GM12878 (cell line): ENCODE measurements around the gene THOC6. TPM values are rescaled to one million over a fixed set of nuclear protein-coding genes. Genes with fewer than 3 reads are reported as not detected.

ENCODE experiments used
- EED ChIP-seq: sonication (generic); IDR thresholded peaks from 2 replicates; pipeline ENCODE4 v1.6.1; 2016; ENCODE audit warnings: antibody characterized with exemption, low read depth
- MTA2 ChIP-seq: fragments of 450-650 bp; IDR thresholded peaks from 2 replicates; pipeline ENCODE4 v1.6.1; 2016; ENCODE audit warnings: low read depth, mild to moderate bottlenecking, moderate library complexity
- MTA3 ChIP-seq: IDR thresholded peaks from 2 replicates; pipeline ENCODE4 v1.6.1; 2012; ENCODE audit warnings: low read length, inconsistent platforms, borderline replicate concordance
- MXI1 ChIP-seq: fragments of 150-350 bp; IDR thresholded peaks from 2 replicates; pipeline ENCODE4 v1.6.1; 2011; ENCODE audit warnings: low read depth, mild to moderate bottlenecking, inconsistent platforms, low read length, improper control_type of control experiment
- NFYB ChIP-seq: IDR thresholded peaks from 2 replicates; pipeline ENCODE4 v1.6.1; 2011; ENCODE audit warnings: low read depth, mild to moderate bottlenecking, low read length, improper control_type of control experiment, moderate library complexity; ENCODE audit not compliant: insufficient read depth
- PAX8 ChIP-seq: fragments of 450-650 bp; IDR thresholded peaks from 2 replicates; pipeline ENCODE4 v1.6.1; 2017; ENCODE audit warnings: mild to moderate bottlenecking, moderate library complexity
- SPI1 ChIP-seq: IDR thresholded peaks from 2 replicates; pipeline ENCODE4 v1.6.1; 2011; ENCODE audit warnings: low read depth, mild to moderate bottlenecking, low read length, moderate library complexity, borderline replicate concordance; ENCODE audit not compliant: insufficient read depth
- WRNIP1 ChIP-seq: IDR thresholded peaks from 2 replicates; pipeline ENCODE4 v1.6.1; 2011; ENCODE audit warnings: low read depth, low read length, improper control_type of control experiment, borderline replicate concordance
- polyA plus RNA-seq, 11 experiments: library from polyadenylated mRNA; depleted of rRNA in 4 of 11; unstranded in 6 of 11; stranded (reverse) in 5 of 11; fragments of >200 nt; fragmentation: Nextera tagmentation in 4 of 11; fragmentation: Illumina TruSeq in 1 of 11; extraction: Ambion mirVana in 4 of 11; extraction: Trizol in 1 of 11; gene quantifications; 1 replicate in 1 of 11; 2 replicates in 10 of 11; pipeline versions ENCODE4 v1.2.1 to v1.2.3, GENCODE V29; 2011 to 2016; ENCODE audit warnings: inconsistent platforms in 2 of 11, missing spikeins in 2 of 11, low read depth in 1 of 11
- total RNA-seq, 4 experiments: library from RNA; depleted of rRNA in 3 of 4; stranded (reverse); fragments of >200 nt in 3 of 4; fragmentation: Illumina TruSeq in 1 of 4; extraction: Trizol in 1 of 4; gene quantifications; 2 replicates each; pipeline versions ENCODE4 v1.2.1 to v1.2.3, GENCODE V29; 2013 to 2021
- TF ChIP-seq, protein P1 (sequence below), 3 experiments: IDR thresholded peaks in 2 of 3; conservative IDR thresholded peaks in 1 of 3; 2 replicates each; pipeline ENCODE4 v1.5.1; 2011; ENCODE audit warnings: low read depth in 3 of 3, low read length in 3 of 3, mild to moderate bottlenecking in 3 of 3, control low read depth in 2 of 3, moderate library complexity in 2 of 3, inconsistent platforms in 1 of 3, mixed read lengths in 1 of 3; ENCODE audit not compliant: control insufficient read depth in 2 of 3, insufficient read depth in 1 of 3; ENCODE audit errors: extremely low read depth in 1 of 3

The THOC6 gene
- total and polyA plus RNA-seq, 10 of the 15 experiments (the other 5 are each of a cell fraction or from before 2014, with no cell fraction given), result 1.0 to 54.4 (median 27.9) TPM

GRCh38 chr16:3027983-3028715 is 4.3 kb downstream of the THOC6 start (continued):
- TF ChIP-seq, protein P1, sequence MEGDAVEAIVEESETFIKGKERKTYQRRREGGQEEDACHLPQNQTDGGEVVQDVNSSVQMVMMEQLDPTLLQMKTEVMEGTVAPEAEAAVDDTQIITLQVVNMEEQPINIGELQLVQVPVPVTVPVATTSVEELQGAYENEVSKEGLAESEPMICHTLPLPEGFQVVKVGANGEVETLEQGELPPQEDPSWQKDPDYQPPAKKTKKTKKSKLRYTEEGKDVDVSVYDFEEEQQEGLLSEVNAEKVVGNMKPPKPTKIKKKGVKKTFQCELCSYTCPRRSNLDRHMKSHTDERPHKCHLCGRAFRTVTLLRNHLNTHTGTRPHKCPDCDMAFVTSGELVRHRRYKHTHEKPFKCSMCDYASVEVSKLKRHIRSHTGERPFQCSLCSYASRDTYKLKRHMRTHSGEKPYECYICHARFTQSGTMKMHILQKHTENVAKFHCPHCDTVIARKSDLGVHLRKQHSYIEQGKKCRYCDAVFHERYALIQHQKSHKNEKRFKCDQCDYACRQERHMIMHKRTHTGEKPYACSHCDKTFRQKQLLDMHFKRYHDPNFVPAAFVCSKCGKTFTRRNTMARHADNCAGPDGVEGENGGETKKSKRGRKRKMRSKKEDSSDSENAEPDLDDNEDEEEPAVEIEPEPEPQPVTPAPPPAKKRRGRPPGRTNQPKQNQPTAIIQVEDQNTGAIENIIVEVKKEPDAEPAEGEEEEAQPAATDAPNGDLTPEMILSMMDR (IDR thresholded peaks at IDR 0.05 in 2 of 3, conservative IDR thresholded peaks at IDR 0.05 in 1 of 3; ENCODE audit: control insufficient read depth in 2 of 3, extremely low read depth in 1 of 3, insufficient read depth in 1 of 3, low read depth in 3 of 3, low read length in 3 of 3), result peak; percentile 65 to 94 (median 88)
- TF ChIP-seq NFYB (no peak), SPI1 (no peak), EED (no peak), MTA3 (no peak), MXI1 (no peak), WRNIP1 (no peak), MTA2 (no peak), PAX8 (no peak)
